Right atrium auricular region (tissue), 2 donors: ENCODE results near the gene SUGP2. TPM values are rescaled to one million over a fixed set of nuclear protein-coding genes. Genes with fewer than 3 reads are reported as not detected.

ENCODE experiments used
- DNase-seq: peaks from one replicate; pipeline ENCODE4 v3.0.0-alpha.2; 2019; ENCODE audit warnings: low spot score
- H3K27ac ChIP-seq, 2 donors: fragments of 200-600 bp; sonication (generic); 1 replicate in 1 of 2; 2 replicates in 1 of 2; pipeline ENCODE4 v1.5.1; 2016 to 2019
- H3K27me3 ChIP-seq, 2 donors: fragments of 200-600 bp; sonication (generic); one replicate each; pipeline versions ENCODE4 v1.5.1 to v1.6.0; 2017 to 2019
- H3K36me3 ChIP-seq: fragments of 200-600 bp; sonication (generic); one replicate; pipeline ENCODE4 v1.5.1; 2016
- H3K4me1 ChIP-seq, 2 donors: fragments of 200-600 bp; sonication (generic); one replicate each; pipeline versions ENCODE4 v1.5.1 to v1.6.0; 2017 to 2019
- H3K4me3 ChIP-seq, 2 donors: fragments of 200-600 bp; sonication (generic); 1 replicate in 1 of 2; 2 replicates in 1 of 2; pipeline ENCODE4 v1.5.1; 2017 to 2019; ENCODE audit warnings: mild to moderate bottlenecking in 1 of 2, moderate library complexity in 1 of 2
- H3K9me3 ChIP-seq, 2 donors: fragments of 200-600 bp; sonication (generic); one replicate each; pipeline ENCODE4 v1.5.1; 2019
- total RNA-seq, 2 donors: library from RNA; depleted of rRNA; stranded (reverse); fragments of >200 nt; gene quantifications; one replicate each; pipeline ENCODE4 v1.1.0, GENCODE V29; 2016
- TF ChIP-seq, protein P1 (sequence below), 2 donors: fragments of 200-600 bp; sonication (generic); IDR thresholded peaks; one replicate each; pipeline ENCODE4 v1.5.1; 2019; ENCODE audit warnings: antibody characterized with exemption in 2 of 2

The SUGP2 gene
- 10 to 100 TPM; 25.4 to 36.1 TPM for total RNA-seq

DNA sequence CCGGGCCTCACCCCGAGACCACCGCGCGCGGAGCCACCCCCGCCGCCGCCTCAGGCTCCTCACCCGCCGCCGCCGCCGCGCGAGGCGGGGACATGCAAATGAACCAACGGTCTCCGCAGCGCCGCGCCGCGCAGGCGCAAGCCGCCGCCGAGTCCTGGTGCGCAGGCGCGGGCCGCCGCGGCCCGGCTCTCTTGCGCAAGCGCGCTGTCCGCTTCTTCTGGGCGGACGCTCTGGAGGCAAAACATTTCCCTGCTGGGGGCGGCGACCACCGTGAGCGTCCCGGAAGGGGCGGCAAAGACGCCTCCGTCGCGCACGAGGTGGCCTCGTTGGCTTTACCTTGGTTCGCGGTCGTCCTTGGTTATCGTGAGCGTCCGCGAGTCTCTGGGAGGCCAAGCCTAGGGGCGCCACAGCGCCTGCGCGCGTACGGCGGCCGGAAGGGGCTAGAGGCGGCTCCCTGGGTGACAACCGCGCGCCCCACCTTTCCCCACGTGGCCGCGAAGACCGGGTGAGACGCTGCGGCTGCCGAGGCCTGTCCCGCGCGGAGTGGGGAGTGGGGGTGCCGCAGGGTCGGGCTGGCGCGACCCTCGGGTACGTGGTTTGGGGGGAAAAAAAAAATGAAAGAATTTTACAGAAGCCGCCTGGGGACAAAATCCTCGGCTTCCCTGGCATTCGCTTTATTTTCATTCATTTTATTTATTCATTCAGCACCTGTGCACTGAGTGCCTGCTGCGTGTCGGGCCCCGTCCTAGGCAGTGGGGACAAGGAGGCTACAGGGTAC is at the start of gene SUGP2, which contains the start of gene ARMC6:
Gene SUGP2 (minus strand): TSS at position 92 of the 778 bp plus-strand sequence. CDS start 2,446 bp downstream, outside the sequence.
Gene ARMC6 (plus strand): TSS at position 178 of the 778 bp plus-strand sequence. CDS start 607 bp downstream, outside the sequence.
- peak; percentile 85 for DNase-seq
- H3K9me3 ChIP-seq: no peaks in the 10 kb centered on the region
- H3K27ac ChIP-seq: peak within 1 kb of the TSS; percentile 97 to 98
- H3K36me3 ChIP-seq: peaks cover 23% of the 10 kb centered on the region
- peaks cover 0 to 31% of the 10 kb centered on the region in 2 donors for H3K4me1 ChIP-seq
- peak within 1 kb of the TSS; percentile 79 to 94 for H3K4me3 ChIP-seq
- no peaks in the 10 kb centered on the region for H3K27me3 ChIP-seq
- TF ChIP-seq, protein P1, sequence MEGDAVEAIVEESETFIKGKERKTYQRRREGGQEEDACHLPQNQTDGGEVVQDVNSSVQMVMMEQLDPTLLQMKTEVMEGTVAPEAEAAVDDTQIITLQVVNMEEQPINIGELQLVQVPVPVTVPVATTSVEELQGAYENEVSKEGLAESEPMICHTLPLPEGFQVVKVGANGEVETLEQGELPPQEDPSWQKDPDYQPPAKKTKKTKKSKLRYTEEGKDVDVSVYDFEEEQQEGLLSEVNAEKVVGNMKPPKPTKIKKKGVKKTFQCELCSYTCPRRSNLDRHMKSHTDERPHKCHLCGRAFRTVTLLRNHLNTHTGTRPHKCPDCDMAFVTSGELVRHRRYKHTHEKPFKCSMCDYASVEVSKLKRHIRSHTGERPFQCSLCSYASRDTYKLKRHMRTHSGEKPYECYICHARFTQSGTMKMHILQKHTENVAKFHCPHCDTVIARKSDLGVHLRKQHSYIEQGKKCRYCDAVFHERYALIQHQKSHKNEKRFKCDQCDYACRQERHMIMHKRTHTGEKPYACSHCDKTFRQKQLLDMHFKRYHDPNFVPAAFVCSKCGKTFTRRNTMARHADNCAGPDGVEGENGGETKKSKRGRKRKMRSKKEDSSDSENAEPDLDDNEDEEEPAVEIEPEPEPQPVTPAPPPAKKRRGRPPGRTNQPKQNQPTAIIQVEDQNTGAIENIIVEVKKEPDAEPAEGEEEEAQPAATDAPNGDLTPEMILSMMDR (IDR thresholded peaks at IDR 0.05): peak in 1 of 2 donors; percentile 24

DNA sequence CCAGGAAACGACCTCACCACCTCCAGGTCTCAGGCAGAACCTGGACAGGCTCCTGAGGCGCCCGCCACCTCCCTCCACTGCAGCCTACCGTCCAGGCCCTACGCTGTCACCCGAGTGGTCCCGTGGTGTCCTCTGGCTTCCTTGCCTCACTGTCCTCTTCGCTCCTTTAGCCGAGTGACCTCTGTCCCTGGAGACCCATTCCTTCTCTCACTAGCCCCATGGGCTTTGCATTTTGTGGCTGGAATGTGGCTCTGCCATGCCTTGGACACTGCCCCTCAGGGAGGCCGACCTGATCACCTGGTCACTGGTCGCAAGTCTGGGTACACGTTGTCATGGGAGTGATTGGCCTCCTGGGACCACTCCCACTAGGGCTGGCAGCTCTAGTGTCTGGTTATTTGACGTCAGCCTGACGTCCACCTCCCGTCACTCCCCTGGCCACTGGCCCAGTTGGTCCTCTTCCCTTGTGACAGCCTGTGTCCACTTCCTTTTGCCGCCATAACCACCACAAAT is 48.4 kb upstream of the SUGP2 start:
- Histone ChIP-seq H3K4me3 (no peak overlapping the region), H3K36me3 (no peaks in the 10 kb centered on the region), H3K9me3 (no peaks in the 10 kb centered on the region), H3K4me1 (peaks cover 0 to 11% of the 10 kb centered on the region in 2 donors), H3K27me3 (no peaks in the 10 kb centered on the region), H3K27ac (peak overlapping the region in 1 of 2 donors; percentile 29)
- no peak for DNase-seq
- TF ChIP-seq, protein P1 (IDR thresholded peaks at IDR 0.05): no peak

DNA sequence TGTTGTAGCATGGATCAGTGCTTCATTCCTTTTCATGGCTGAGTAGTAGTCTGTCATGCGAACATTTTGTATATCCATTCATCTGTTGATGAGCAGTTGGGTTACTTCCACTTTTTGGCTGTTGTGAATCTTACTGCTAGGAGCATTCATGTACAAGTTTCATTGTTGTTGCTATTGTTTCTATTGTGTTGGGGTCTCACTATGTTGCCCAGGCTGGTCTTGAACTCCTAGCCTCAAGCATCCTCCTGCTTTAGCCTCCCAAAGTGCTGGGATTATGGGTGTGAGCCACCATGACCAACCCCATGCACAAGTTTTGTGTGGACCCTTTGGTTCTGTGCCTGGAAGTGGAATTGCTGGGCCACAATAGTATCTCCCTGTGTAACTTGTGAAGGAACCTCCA is 46.3 kb upstream of the SUGP2 start:
- no peak for DNase-seq
- H3K27me3 ChIP-seq: no peaks in the 10 kb centered on the region
- H3K9me3 ChIP-seq: no peaks in the 10 kb centered on the region
- H3K36me3 ChIP-seq: no peaks in the 10 kb centered on the region
- TF ChIP-seq, protein P1 (IDR thresholded peaks at IDR 0.05): no peak
- H3K4me1 ChIP-seq: peaks cover 0 to 11% of the 10 kb centered on the region in 2 donors
- no peak overlapping the region for H3K27ac ChIP-seq
- no peak overlapping the region for H3K4me3 ChIP-seq

DNA sequence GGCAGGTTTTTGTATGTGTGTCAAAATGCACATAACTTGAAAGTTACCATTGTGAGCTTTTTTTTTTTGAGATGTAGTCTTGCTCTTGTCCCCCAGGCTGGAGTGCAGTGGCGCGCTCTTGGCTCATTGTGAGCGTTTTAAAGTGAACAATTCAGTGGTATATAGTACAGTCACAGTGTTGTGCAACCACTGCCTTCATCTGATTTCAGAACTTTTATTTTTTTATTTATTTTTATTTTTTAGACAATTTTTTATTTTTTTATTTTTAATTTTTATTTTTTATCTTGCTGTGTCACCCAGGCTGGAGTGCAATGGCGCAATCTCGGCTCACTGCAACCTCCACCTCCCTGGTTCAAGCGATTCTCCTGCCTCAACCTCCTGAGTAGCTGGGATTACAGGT is 45.5 kb upstream of the SUGP2 start:
- Histone ChIP-seq H3K9me3 (no peaks in the 10 kb centered on the region), H3K4me1 (peaks cover 0 to 11% of the 10 kb centered on the region in 2 donors), H3K27ac (no peak overlapping the region), H3K27me3 (no peaks in the 10 kb centered on the region), H3K36me3 (no peaks in the 10 kb centered on the region), H3K4me3 (no peak overlapping the region)
- TF ChIP-seq, protein P1 (IDR thresholded peaks at IDR 0.05): no peak
- DNase-seq: no peak

DNA sequence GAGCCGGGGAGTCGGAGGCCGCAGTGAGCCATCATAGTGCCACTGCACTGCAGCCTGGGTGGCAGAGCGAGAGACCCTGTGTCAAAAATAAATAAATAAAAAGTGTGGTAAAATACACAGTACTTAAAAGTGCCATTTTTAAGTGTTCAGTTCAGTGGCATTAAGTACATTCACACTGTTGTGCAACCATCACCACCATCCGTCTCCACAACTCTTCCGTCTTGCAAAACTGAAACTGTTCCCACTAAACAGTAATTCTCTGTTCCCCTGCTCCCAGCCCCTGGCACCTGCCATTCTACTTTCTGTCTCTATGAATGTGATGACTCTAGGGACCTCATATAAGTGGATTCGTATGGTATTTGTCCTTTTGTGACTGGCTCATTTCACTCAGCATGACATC is 43.8 kb upstream of the SUGP2 start:
- Histone ChIP-seq H3K9me3 (no peaks in the 10 kb centered on the region), H3K27me3 (no peaks in the 10 kb centered on the region), H3K36me3 (no peaks in the 10 kb centered on the region), H3K4me3 (no peak overlapping the region), H3K27ac (no peak overlapping the region), H3K4me1 (peaks cover 0 to 8% of the 10 kb centered on the region in 2 donors)
- DNase-seq: no peak
- TF ChIP-seq, protein P1 (IDR thresholded peaks at IDR 0.05): no peak
